ENCODE results near the gene RBBP8NL.
"Not testable (repeated sequence)": the region's sequence is repeated elsewhere in the genome, so short reads cannot be mapped to it uniquely, and the experiment has no call there.

RBBP8NL gene

GRCh38 chr20:62441987-62442539 is 14.7 kb upstream of the RBBP8NL start:
- no peak for DNase-seq (ENCODE audit: low read depth in 2 of 2)

- no peak for DNase-seq (ENCODE audit: low read depth in 2 of 2)
These were observed 11.9 kb upstream of the RBBP8NL start for GRCh38 chr20:62439218-62439617.

GRCh38 chr20:62437927-62438326 is 10.6 kb upstream of the RBBP8NL start:
- no peak for DNase-seq (ENCODE audit: low read depth in 2 of 2)

GRCh38 chr20:62437496-62437895 is 10.2 kb upstream of the RBBP8NL start:
- no peak for DNase-seq (ENCODE audit: low read depth in 2 of 2)

GRCh38 chr20:62436692-62437091 is 9.4 kb upstream of the RBBP8NL start:
- DNase-seq (ENCODE audit: low read depth in 2 of 2) = no peak

GRCh38 chr20:62433658-62434497 is 6.5 kb upstream of the RBBP8NL start:
- DNase-seq (ENCODE audit: low read depth in 2 of 2) = no peak

GRCh38 chr20:62430866-62431447 is 3.6 kb upstream of the RBBP8NL start:
- no peak for DNase-seq (ENCODE audit: low read depth in 2 of 2)

- no peak for DNase-seq (ENCODE audit: low read depth in 2 of 2)
These were observed 3.0 kb upstream of the RBBP8NL start for GRCh38 chr20:62430311-62430853.

GRCh38 chr20:62429455-62430310 is 2.3 kb upstream of the RBBP8NL start:
- no peak for DNase-seq (ENCODE audit: low read depth in 2 of 2)

GRCh38 chr20:62428396-62429295 is 1.3 kb upstream of the RBBP8NL start:
- DNase-seq (ENCODE audit: low read depth in 2 of 2) = no peak

- no peak for DNase-seq (ENCODE audit: low read depth in 2 of 2)
These were observed 648 bp upstream of the RBBP8NL start for GRCh38 chr20:62428002-62428372.

- no peak for DNase-seq (ENCODE audit: low read depth in 2 of 2)
These were observed 624 bp downstream of the RBBP8NL start for GRCh38 chr20:62426699-62427131.

GRCh38 chr20:62426059-62426348 is 1.3 kb downstream of the RBBP8NL start:
- DNase-seq (ENCODE audit: low read depth in 2 of 2) = not testable (repeated sequence)

GRCh38 chr20:62425281-62426058 is 1.9 kb downstream of the RBBP8NL start:
- no peak for DNase-seq (ENCODE audit: low read depth in 2 of 2)

GRCh38 chr20:62424249-62425107 is 2.9 kb downstream of the RBBP8NL start:
- no peak for DNase-seq (ENCODE audit: low read depth in 2 of 2)

- DNase-seq (ENCODE audit: low read depth in 2 of 2) = no peak
These were observed 4.0 kb downstream of the RBBP8NL start for GRCh38 chr20:62423326-62423706.

GRCh38 chr20:62422636-62423325 is 4.6 kb downstream of the RBBP8NL start:
- DNase-seq (ENCODE audit: low read depth in 2 of 2) = no peak

GRCh38 chr20:62421716-62421990 is 5.7 kb downstream of the RBBP8NL start:
- DNase-seq (ENCODE audit: low read depth in 2 of 2) = no peak
